Tibial nerve (tissue), 4 donors: ENCODE measurements around the gene GIMAP7.

Experiments used
- CTCF ChIP-seq, 5 experiments: fragments of 200-600 bp in 3 of 5; fragments of 450-650 bp in 2 of 5; sonication (generic) in 3 of 5; IDR thresholded peaks; one replicate each; pipeline ENCODE4 v1.5.1; 2016 to 2019; ENCODE audit warnings: antibody characterized with exemption in 5 of 5, mild to moderate bottlenecking in 3 of 5, moderate library complexity in 2 of 5
- EP300 ChIP-seq, 2 donors: sonication (generic); formaldehyde crosslinking; IDR thresholded peaks; one replicate each; pipeline ENCODE4 v1.6.1; 2017; ENCODE audit warnings: antibody characterized with exemption in 2 of 2, mild to moderate bottlenecking in 1 of 2
- POLR2A ChIP-seq, 2 donors: fragments of 450-650 bp; IDR thresholded peaks; one replicate each; pipeline ENCODE4 v1.6.1; 2017; ENCODE audit warnings: antibody characterized with exemption in 2 of 2, mild to moderate bottlenecking in 2 of 2, moderate library complexity in 2 of 2

GRCh38 chr7:150562919-150563318 lies 48.2 kb downstream of the GIMAP7 start:
- no peak for TF ChIP-seq CTCF (IDR thresholded peaks at IDR 0.05)
- TF ChIP-seq EP300 (IDR thresholded peaks at IDR 0.05), result no peak
- TF ChIP-seq POLR2A (IDR thresholded peaks at IDR 0.05), result no peak
